ENCODE results near the gene CDKN1C.

DNA sequence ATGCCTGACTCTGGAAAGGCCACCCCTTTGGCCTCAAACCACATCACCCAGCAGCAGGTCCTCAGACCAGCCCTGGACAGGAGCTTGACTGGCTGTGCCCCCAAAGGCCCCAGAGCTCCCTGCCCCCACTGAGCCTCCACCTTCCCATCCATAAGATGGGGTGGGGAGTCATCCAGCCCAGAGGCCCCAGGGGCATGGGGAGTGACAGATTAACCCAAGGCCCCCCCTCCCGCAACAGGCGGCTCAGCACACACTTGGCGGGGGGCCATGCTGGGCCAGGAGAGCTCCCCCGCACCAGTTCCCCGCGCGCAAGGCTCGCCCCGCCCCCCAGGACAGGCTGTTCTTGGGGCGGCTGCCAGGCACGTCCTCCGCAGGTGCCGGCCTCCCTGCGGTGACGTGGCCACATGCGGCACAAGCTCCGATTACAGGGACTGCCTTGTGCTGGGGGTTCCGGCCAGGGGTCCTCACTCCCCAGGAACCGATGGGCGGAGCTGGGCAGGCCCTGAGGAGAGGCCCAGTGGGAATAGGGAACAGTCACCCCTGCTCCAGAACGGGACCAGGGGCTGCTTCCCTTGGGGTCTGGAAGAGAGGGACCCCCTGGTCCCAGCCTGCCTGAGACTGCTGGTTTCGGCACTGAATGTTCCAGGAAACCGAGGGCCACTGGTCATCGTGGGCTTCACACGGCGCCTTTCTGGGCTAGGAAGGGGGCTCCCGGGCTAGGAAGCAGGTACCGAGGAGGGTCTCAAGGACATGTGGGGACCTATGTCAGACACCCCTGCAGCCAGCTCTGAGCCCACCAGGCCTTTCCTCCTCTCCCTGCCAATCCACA, 5.1 kb upstream of the CDKN1C start:
- TF ChIP-seq, protein P1, sequence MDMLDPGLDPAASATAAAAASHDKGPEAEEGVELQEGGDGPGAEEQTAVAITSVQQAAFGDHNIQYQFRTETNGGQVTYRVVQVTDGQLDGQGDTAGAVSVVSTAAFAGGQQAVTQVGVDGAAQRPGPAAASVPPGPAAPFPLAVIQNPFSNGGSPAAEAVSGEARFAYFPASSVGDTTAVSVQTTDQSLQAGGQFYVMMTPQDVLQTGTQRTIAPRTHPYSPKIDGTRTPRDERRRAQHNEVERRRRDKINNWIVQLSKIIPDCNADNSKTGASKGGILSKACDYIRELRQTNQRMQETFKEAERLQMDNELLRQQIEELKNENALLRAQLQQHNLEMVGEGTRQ (IDR thresholded peaks at IDR 0.05; ENCODE audit: low read length) = no peak
- TF ChIP-seq, protein P2, sequence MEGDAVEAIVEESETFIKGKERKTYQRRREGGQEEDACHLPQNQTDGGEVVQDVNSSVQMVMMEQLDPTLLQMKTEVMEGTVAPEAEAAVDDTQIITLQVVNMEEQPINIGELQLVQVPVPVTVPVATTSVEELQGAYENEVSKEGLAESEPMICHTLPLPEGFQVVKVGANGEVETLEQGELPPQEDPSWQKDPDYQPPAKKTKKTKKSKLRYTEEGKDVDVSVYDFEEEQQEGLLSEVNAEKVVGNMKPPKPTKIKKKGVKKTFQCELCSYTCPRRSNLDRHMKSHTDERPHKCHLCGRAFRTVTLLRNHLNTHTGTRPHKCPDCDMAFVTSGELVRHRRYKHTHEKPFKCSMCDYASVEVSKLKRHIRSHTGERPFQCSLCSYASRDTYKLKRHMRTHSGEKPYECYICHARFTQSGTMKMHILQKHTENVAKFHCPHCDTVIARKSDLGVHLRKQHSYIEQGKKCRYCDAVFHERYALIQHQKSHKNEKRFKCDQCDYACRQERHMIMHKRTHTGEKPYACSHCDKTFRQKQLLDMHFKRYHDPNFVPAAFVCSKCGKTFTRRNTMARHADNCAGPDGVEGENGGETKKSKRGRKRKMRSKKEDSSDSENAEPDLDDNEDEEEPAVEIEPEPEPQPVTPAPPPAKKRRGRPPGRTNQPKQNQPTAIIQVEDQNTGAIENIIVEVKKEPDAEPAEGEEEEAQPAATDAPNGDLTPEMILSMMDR (IDR thresholded peaks at IDR 0.05; ENCODE audit: control extremely low read depth in 1 of 3, insufficient read depth in 1 of 3, low read depth in 1 of 3, low read length in 3 of 3) = no peak
- 0 out of 2 replicates have a peak, but pooled peaks have one; percentile 35 for TF ChIP-seq KDM1A (IDR thresholded peaks at IDR 0.05; ENCODE audit: borderline replicate concordance, low read length)
- no peak for TF ChIP-seq ATF2 (IDR thresholded peaks at IDR 0.05; ENCODE audit: low read length)
- no peak for TF ChIP-seq HDAC2 (IDR thresholded peaks at IDR 0.05; ENCODE audit: borderline replicate concordance in 1 of 2, low read depth in 2 of 2, low read length in 2 of 2)
- TF ChIP-seq ATF3 (IDR thresholded peaks at IDR 0.05; ENCODE audit: insufficient read depth, low read depth, low read length) = no peak
- no peak for TF ChIP-seq SRF (IDR thresholded peaks at IDR 0.05; ENCODE audit: low read depth, low read length)
- no peak for TF ChIP-seq RFX5 (IDR thresholded peaks at IDR 0.05; ENCODE audit: borderline replicate concordance, low read depth, low read length)
- TF ChIP-seq JUN (IDR thresholded peaks at IDR 0.05; ENCODE audit: low read depth, low read length) = no peak

All from H1 (cell line).